ENCODE measurements around the gene HAL.

Gene HAL

GRCh38 chr12:95996034-95996658 lies at the start of gene HAL:
Gene HAL, minus strand, starts transcription at chr12:95996344. Its CDS starts 434 bp downstream, at chr12:95995910.
- TF ChIP-seq, protein P1, sequence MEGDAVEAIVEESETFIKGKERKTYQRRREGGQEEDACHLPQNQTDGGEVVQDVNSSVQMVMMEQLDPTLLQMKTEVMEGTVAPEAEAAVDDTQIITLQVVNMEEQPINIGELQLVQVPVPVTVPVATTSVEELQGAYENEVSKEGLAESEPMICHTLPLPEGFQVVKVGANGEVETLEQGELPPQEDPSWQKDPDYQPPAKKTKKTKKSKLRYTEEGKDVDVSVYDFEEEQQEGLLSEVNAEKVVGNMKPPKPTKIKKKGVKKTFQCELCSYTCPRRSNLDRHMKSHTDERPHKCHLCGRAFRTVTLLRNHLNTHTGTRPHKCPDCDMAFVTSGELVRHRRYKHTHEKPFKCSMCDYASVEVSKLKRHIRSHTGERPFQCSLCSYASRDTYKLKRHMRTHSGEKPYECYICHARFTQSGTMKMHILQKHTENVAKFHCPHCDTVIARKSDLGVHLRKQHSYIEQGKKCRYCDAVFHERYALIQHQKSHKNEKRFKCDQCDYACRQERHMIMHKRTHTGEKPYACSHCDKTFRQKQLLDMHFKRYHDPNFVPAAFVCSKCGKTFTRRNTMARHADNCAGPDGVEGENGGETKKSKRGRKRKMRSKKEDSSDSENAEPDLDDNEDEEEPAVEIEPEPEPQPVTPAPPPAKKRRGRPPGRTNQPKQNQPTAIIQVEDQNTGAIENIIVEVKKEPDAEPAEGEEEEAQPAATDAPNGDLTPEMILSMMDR (IDR thresholded peaks at IDR 0.05), result no peak

GRCh38 chr12:96045566-96045965 lies 49.4 kb upstream of the HAL start:
- TF ChIP-seq, protein P1 (IDR thresholded peaks at IDR 0.05), result no peak

GRCh38 chr12:96044943-96045290 lies 48.8 kb upstream of the HAL start:
- TF ChIP-seq, protein P1 (IDR thresholded peaks at IDR 0.05), result no peak

- TF ChIP-seq, protein P1 (IDR thresholded peaks at IDR 0.05), result no peak
Observed at GRCh38 chr12:96044017-96044942, 48.1 kb upstream of the HAL start.

DNA sequence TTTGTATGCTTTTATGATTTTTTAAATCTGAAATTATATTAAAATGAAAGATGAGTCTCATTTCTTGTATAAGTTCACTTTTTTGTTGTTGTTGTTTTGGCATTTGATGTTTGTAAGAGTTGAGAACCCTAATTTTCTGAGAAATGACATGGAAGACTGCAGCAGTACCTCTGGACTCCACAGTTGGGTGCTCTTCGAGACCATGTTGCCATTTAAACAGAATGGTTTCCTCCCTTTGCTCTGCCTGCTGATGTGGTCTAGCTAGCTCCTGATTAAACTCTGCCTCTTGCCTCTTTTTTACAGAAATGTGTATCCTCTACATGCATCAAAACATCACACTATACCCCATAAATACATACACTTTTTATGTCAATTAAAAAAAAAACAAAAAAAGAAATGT lies 45.0 kb upstream of the HAL start:
- TF ChIP-seq, protein P1 (IDR thresholded peaks at IDR 0.05), result no peak

- TF ChIP-seq, protein P1 (IDR thresholded peaks at IDR 0.05), result no peak
Observed at GRCh38 chr12:96040305-96041133, 44.4 kb upstream of the HAL start.

DNA sequence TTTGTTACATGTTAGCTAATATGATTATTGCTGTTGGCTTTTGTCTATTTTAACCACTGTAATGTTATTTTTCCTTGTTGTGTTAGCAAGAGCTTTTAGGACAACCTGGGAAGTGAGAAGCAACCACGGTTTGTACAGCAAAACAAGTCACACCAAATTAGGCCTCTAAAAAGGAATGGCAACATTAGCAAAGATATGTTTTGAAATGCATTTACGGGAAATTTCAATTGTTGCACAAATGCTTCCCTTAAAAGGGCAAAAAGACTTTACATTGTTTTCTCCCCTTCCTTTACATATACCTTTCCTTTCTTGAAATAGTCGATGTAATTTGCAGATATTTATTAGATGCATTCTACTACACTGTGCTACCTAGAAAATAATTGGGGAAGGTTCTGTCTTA lies 43.4 kb upstream of the HAL start:
- TF ChIP-seq, protein P1 (IDR thresholded peaks at IDR 0.05), result no peak
